GM21360 (cell line): ENCODE results near the gene RHBDF2.
"Not testable (repeated sequence)": the region's sequence is repeated elsewhere in the genome, so short reads cannot be mapped to it uniquely, and the experiment has no call there.

Experiments used
- ATAC-seq: cut with Tn5 transposase; IDR thresholded peaks from one replicate; pipeline ENCODE4 v1.9.1; 2021; ENCODE audit warnings: mild to moderate bottlenecking, moderate library complexity; ENCODE audit not compliant: unreplicated experiment

Gene RHBDF2

GRCh38 chr17:76525513-76525833 lies 24.2 kb upstream of the RHBDF2 start:
- not testable (repeated sequence) for ATAC-seq

- no peak for ATAC-seq
Observed at GRCh38 chr17:76524598-76525512, 23.6 kb upstream of the RHBDF2 start.

GRCh38 chr17:76523084-76524037 lies 22.1 kb upstream of the RHBDF2 start:
- ATAC-seq = no peak

- not testable (repeated sequence) for ATAC-seq
Observed at GRCh38 chr17:76521683-76522082, 20.5 kb upstream of the RHBDF2 start.

GRCh38 chr17:76521262-76521661 lies 20.0 kb upstream of the RHBDF2 start:
- no peak for ATAC-seq

- ATAC-seq = no peak
Observed at GRCh38 chr17:76519048-76519966, 18.1 kb upstream of the RHBDF2 start.

GRCh38 chr17:76517638-76518038 lies 16.4 kb upstream of the RHBDF2 start:
- no peak for ATAC-seq

- peak; percentile 41 for ATAC-seq
Observed at GRCh38 chr17:76515274-76515949, 14.2 kb upstream of the RHBDF2 start.

- ATAC-seq = not testable (repeated sequence)
Observed at GRCh38 chr17:76514355-76514754, 13.1 kb upstream of the RHBDF2 start.

GRCh38 chr17:76513306-76513692 lies 12.1 kb upstream of the RHBDF2 start:
- no peak for ATAC-seq

- ATAC-seq = no peak
Observed at GRCh38 chr17:76512366-76513305, 11.4 kb upstream of the RHBDF2 start.

- ATAC-seq = no peak
Observed at GRCh38 chr17:76511668-76512365, 10.6 kb upstream of the RHBDF2 start.

GRCh38 chr17:76510831-76511244 lies 9.6 kb upstream of the RHBDF2 start:
- no peak for ATAC-seq

GRCh38 chr17:76508472-76509063 lies 7.3 kb upstream of the RHBDF2 start:
- not testable (repeated sequence) for ATAC-seq

- ATAC-seq = no peak
Observed at GRCh38 chr17:76506408-76507345, 5.5 kb upstream of the RHBDF2 start.

GRCh38 chr17:76504117-76504516 lies 2.9 kb upstream of the RHBDF2 start:
- no peak for ATAC-seq
